ENCODE measurements around the gene PSMD1. TPM values are rescaled to one million over a fixed set of nuclear protein-coding genes. Genes with fewer than 3 reads are reported as not detected.

Gene PSMD1
- polyA plus RNA-seq, 1 donor from 2014 or later = 83.8 TPM

DNA sequence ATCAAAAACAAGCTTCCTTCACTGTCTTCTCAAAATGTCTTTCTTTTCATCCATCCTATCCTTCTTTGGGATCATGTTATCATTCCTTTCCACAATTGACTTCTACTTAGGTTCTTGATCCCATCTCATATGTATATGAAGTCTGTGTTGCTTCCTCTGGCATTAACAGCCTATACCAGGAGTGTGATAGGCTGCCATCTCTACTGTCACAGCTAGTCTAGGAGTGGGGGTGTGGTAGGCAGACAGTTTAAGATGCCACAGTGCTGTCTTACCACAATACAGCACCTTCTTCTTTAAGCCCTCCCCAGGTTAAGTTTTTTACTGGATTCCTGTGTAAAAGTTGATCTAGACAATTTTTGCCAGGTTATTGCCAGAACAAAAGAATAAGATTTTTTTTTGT lies 71.9 kb downstream of the PSMD1 start:
- Histone ChIP-seq H3K79me2 (replicated peaks; ENCODE audit: insufficient read depth, low read length) (no peaks in the 10 kb centered on the region), H2AFZ (ENCODE audit: low read depth, low read length) (no peak overlapping the region), H3K27ac (ENCODE audit: low read length) (no peak overlapping the region), H3K4me2 (ENCODE audit: low read length) (no peak overlapping the region), H4K20me1 (ENCODE audit: insufficient read depth) (no peaks in the 10 kb centered on the region), H3K4me3 (ENCODE audit: low read length) (no peak overlapping the region), H3K9me2 (ENCODE audit: insufficient read depth, low read length) (no peaks in the 10 kb centered on the region), H3F3A (ENCODE audit: insufficient read depth, low read length, poor library complexity, severe bottlenecking) (no peaks in the 10 kb centered on the region), H3K27me3 (ENCODE audit: insufficient read depth, low read depth, low read length) (no peaks in the 10 kb centered on the region), H3K9ac (ENCODE audit: low read length) (no peak overlapping the region), H3K9me3 (ENCODE audit: low read length) (no peaks in the 10 kb centered on the region), H3K36me3 (ENCODE audit: insufficient read depth, low read length) (no peaks in the 10 kb centered on the region)
- TF ChIP-seq, protein P1, sequence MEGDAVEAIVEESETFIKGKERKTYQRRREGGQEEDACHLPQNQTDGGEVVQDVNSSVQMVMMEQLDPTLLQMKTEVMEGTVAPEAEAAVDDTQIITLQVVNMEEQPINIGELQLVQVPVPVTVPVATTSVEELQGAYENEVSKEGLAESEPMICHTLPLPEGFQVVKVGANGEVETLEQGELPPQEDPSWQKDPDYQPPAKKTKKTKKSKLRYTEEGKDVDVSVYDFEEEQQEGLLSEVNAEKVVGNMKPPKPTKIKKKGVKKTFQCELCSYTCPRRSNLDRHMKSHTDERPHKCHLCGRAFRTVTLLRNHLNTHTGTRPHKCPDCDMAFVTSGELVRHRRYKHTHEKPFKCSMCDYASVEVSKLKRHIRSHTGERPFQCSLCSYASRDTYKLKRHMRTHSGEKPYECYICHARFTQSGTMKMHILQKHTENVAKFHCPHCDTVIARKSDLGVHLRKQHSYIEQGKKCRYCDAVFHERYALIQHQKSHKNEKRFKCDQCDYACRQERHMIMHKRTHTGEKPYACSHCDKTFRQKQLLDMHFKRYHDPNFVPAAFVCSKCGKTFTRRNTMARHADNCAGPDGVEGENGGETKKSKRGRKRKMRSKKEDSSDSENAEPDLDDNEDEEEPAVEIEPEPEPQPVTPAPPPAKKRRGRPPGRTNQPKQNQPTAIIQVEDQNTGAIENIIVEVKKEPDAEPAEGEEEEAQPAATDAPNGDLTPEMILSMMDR (IDR thresholded peaks at IDR 0.05; ENCODE audit: poor library complexity, severe bottlenecking) = no peak
- TF ChIP-seq POLR2AphosphoS5 (IDR thresholded peaks at IDR 0.05) (no peak), MXI1 (conservative IDR thresholded peaks at IDR 0.05; ENCODE audit: poor library complexity, severe bottlenecking) (no peak), TAF1 (IDR thresholded peaks at IDR 0.05; ENCODE audit: low read depth) (no peak), EP300 (conservative IDR thresholded peaks at IDR 0.05; ENCODE audit: poor library complexity, severe bottlenecking) (no peak), SMC3 (conservative IDR thresholded peaks at IDR 0.05; ENCODE audit: poor library complexity) (no peak)

DNA sequence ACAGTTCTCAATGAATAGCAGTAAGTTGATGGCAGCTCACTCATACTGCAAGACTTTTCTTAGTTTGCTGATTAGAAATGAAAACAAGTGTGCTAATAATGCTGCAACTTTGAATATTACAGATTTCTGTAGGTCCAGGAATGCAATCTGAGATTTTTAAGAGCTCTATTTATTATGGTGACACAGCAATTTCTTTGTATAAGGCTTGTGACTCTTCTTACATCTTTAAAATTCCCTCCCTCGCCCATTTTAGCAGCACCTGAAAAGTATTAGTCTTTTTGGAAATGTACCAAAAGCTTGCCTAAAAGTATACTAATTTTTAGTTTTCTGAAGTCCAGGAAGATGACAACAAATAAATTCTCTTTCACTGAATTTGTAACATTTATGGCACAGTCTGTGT lies 72.5 kb downstream of the PSMD1 start:
- Histone ChIP-seq H4K20me1 (ENCODE audit: insufficient read depth) (no peaks in the 10 kb centered on the region), H3K36me3 (ENCODE audit: insufficient read depth, low read length) (no peaks in the 10 kb centered on the region), H3F3A (ENCODE audit: insufficient read depth, low read length, poor library complexity, severe bottlenecking) (no peaks in the 10 kb centered on the region), H3K27me3 (ENCODE audit: insufficient read depth, low read depth, low read length) (no peaks in the 10 kb centered on the region), H3K4me2 (ENCODE audit: low read length) (no peak overlapping the region), H3K27ac (ENCODE audit: low read length) (no peak overlapping the region), H3K9ac (ENCODE audit: low read length) (no peak overlapping the region), H2AFZ (ENCODE audit: low read depth, low read length) (no peak overlapping the region), H3K9me2 (ENCODE audit: insufficient read depth, low read length) (no peaks in the 10 kb centered on the region), H3K9me3 (ENCODE audit: low read length) (no peaks in the 10 kb centered on the region), H3K4me3 (ENCODE audit: low read length) (no peak overlapping the region), H3K79me2 (replicated peaks; ENCODE audit: insufficient read depth, low read length) (no peaks in the 10 kb centered on the region)
- no peak for TF ChIP-seq EZH2 (IDR thresholded peaks at IDR 0.05; ENCODE audit: borderline replicate concordance, insufficient read depth, low read length, poor library complexity, severe bottlenecking)
- TF ChIP-seq POLR2AphosphoS5 (IDR thresholded peaks at IDR 0.05) = no peak
- no peak for TF ChIP-seq SMC3 (conservative IDR thresholded peaks at IDR 0.05; ENCODE audit: poor library complexity)
- TF ChIP-seq EP300 (conservative IDR thresholded peaks at IDR 0.05; ENCODE audit: poor library complexity, severe bottlenecking) = no peak
- no peak for TF ChIP-seq MXI1 (conservative IDR thresholded peaks at IDR 0.05; ENCODE audit: poor library complexity, severe bottlenecking)
- TF ChIP-seq, protein P1 (IDR thresholded peaks at IDR 0.05; ENCODE audit: poor library complexity, severe bottlenecking) = no peak
- no peak for TF ChIP-seq RAD21 (conservative IDR thresholded peaks at IDR 0.05)
- TF ChIP-seq, protein P2, sequence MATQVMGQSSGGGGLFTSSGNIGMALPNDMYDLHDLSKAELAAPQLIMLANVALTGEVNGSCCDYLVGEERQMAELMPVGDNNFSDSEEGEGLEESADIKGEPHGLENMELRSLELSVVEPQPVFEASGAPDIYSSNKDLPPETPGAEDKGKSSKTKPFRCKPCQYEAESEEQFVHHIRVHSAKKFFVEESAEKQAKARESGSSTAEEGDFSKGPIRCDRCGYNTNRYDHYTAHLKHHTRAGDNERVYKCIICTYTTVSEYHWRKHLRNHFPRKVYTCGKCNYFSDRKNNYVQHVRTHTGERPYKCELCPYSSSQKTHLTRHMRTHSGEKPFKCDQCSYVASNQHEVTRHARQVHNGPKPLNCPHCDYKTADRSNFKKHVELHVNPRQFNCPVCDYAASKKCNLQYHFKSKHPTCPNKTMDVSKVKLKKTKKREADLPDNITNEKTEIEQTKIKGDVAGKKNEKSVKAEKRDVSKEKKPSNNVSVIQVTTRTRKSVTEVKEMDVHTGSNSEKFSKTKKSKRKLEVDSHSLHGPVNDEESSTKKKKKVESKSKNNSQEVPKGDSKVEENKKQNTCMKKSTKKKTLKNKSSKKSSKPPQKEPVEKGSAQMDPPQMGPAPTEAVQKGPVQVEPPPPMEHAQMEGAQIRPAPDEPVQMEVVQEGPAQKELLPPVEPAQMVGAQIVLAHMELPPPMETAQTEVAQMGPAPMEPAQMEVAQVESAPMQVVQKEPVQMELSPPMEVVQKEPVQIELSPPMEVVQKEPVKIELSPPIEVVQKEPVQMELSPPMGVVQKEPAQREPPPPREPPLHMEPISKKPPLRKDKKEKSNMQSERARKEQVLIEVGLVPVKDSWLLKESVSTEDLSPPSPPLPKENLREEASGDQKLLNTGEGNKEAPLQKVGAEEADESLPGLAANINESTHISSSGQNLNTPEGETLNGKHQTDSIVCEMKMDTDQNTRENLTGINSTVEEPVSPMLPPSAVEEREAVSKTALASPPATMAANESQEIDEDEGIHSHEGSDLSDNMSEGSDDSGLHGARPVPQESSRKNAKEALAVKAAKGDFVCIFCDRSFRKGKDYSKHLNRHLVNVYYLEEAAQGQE (IDR thresholded peaks at IDR 0.05; ENCODE audit: borderline replicate concordance) = no peak
- no peak for TF ChIP-seq TAF1 (IDR thresholded peaks at IDR 0.05; ENCODE audit: low read depth)
